ELF-1 (cell line): ENCODE results near the gene MDM2.
"Not testable (repeated sequence)": the region's sequence is repeated elsewhere in the genome, so short reads cannot be mapped to it uniquely, and the experiment has no call there.

Experiments
- DNase-seq: peaks from one replicate; pipeline ENCODE4 v3.0.0-alpha.2; 2016; ENCODE audit warnings: low read depth, low spot score

The MDM2 gene

DNA sequence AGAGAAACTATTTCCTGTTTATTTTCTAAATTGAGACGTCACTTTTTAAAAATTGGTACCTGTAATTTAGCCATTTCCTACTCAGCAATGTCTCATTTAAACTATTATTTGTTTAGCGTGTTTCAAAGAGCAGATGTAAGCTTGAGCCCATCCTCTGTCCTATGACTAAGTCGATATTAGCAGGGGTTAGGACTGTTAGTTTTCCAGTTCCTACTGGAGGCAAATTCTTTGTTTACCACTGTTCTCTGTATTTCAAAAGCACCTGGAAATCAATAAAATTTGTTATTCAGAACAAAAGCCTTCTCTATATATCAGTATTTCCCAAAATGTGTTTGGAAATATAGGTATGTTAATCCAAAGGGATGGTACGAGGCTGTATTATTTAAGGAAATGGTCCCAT, 42.4 kb downstream of the MDM2 start:
- DNase-seq, result no peak

DNA sequence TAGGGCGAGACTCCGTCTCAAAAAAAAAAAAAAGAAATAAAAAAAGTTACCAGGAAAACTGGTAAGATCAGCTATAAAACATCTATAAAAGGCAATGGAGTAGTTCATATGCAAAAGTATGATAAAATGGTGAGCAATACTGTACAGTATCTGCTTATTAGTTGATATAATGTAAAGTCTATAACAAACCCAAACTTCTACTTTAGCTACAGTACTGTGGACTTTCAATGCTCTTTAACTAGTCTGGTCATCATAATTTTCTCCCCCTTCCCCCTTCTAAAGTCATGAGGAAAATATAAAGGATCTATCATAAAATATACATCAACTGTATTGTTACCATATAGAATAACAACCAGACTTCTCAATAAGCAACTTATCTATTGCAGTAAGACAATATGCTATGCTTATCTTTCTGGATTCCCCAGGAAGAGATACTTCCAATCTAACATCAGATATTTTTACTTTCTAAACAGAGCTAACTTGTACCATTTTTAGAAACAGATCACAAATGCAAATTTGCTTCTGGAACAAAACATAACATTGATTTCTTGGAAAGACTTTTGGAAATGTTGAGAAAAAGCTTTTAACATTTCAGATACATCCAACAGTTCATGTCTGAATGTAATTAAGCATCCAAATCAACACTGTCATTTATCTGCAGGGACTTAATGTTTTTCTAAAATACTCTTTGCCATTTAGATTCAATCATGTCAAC, 43.8 kb downstream of the MDM2 start:
- no peak for DNase-seq

DNA sequence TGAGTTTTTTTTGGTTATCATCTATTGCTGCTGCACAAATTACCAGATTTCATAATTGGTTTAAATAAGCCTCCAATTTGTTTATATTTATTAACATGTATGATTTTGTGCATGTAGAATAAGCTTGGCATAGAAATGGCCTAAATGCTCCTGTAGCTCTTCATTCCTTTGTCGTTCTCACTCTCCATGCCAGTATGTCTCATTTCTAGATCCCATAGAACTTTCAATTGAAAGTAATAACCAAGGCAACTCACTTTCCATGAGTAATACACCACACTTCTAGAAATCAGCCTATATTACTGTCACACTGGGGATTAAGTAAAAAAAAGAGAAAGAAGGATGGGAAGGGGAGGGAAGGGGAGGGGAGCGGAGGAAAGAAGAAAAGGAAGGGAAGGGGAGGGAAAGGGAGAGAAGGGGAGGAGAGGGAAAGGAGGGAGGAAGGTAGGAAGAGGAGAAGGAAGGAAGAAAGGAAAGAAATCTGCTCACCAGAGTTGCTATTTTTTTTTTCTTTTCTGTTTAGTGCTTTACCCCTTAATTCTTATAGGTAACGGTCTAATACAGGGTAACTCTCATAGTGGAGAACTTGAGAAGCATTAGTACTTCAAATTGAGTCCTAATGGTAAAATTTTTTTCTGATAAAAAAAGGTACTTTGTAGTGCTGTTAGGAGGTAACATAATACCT, 45.6 kb downstream of the MDM2 start:
- DNase-seq, result no peak

DNA sequence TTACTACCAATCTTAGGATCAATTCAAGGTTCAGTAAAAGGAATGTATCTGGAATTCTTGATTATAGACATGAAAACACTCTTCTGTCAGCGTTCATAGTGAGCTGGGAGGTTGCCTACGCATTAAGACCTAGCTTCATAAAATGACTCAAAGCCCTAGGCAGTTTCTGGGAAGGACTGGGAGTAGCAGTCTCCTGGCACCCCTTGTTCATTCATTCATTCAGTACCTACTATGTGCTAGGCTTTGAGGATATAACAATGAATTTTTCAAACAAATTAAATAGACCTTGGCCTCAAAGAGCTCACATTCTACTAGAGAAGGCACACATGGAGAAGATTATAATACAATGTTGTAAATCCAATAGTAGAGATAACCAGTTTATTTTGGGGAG, 46.1 kb downstream of the MDM2 start:
- no peak for DNase-seq

DNA sequence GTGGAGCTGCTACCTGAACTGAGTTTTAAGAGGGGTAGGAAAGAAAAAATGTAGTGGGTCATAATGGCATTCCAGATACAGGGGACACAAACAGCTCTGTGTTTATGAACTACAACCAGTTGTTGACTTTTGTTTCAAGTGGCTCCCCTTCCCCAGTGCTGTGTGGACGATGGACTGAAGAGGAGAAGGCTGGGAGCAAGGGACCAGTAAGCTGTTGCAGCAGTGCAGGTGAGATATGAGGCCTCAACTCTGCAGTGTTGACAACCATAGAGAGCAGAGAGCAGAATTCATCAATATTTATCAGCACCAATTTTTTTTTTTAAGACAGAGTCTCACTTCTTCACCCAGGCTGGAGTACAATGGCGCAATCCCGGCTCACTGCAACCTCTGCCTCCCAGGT, 46.6 kb downstream of the MDM2 start:
- no peak for DNase-seq

DNA sequence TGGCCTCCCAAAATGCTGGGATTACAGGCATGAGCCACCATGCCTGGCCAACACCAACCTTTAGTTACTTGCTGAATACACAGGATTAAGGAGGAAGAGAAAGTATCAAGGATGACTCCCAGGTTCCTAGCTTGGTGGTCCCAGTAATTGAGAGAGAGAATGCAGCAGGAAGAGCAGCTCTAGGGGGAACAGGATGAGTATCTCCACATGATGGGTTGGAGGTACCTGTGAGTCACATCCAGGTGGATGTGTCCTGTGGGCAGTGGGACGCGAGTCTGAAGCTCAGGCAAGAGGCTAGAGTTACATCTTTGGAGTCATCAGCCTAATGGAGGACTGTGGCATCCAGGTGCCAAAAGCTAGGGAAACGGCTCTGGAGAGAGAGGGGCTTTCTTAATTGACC, 47.1 kb downstream of the MDM2 start:
- DNase-seq, result no peak

DNA sequence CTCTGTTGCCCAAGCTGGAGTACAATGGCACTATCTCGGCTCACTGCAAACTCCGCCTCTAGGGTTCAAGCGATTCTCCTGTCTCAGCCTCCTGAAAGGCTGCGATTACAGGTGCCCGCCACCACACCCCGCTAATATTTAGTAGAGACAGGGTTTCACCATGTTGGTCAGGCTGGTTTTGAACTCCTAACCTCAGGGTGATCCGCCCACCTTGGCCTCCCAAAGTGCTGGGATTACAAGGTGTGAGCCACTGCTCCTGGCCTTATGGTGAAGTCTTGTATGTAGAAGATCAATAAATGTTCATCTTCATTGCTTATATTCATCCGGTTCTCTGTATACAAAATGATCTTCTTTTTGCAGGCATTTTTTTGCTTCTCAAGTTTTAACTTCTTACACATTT, 47.8 kb downstream of the MDM2 start:
- DNase-seq, result no peak

DNA sequence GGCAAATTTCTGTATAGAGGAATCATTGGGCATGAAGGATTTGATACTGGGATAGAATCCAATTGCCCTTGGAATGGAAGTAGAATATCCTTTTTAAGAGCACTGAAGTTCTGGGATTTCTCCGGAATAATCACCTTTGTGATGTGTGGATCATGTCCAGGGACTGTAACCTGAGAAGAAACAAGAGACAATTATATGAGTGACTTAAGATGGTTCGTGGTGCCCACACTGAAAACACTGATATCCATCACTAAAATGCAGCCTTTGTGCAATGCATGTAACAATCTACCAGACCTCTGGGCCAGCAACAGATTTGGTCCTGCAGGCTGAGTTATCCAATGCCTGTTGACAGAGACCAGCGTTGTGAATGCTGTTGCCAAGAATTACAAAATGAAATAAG, 48.5 kb downstream of the MDM2 start:
- no peak for DNase-seq

DNA sequence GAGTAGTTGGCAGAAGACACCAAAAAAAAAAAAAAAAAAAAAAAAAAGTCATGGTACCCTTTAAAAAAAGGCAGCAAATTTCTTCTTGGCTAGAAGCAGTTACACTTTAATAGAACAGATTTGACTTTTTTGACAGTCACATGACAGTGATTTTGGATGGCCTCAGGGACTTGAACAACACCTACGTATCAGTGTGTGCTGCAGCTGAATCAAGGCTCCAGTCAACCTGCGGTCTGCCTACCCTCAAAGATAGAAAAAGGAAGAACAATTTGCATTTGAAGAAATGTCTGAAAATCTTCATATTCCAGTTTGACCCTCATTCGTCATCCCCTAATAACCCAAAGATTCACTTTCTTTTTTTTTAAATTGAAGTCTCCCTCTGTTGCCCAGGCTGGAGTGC, 53.9 kb downstream of the MDM2 start:
- no peak for DNase-seq

DNA sequence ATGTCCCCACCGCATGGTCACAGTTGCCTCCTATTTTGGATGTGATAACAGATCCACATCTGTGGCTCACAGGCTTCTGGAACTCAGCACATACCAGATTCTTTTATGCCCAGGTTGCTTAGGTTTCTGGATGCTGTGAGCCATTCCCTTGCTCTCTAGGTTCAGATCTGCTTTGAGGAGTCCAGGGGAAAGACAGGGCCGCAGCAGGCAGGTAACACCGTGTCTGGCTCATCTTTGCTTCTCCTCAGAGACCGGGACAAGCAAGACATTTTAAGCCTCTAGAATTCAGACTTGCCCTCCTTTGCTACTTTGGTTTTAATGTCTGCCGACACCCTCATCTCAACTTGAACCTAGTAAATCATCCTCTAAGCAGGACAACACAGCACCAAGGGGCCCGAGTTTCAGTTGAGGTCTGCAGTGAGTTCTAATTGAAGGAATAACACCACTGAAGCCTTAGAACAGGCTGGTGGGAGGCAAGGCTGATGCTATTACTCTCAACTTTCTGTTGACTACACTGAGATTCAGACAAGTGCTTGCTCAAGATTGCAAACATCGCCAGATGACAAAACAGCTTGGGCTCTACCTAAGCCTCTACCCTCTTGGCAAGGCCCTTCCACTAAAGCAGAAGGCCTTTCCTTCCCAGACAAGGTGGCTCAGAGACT, 55.3 kb downstream of the MDM2 start:
- no peak for DNase-seq

DNA sequence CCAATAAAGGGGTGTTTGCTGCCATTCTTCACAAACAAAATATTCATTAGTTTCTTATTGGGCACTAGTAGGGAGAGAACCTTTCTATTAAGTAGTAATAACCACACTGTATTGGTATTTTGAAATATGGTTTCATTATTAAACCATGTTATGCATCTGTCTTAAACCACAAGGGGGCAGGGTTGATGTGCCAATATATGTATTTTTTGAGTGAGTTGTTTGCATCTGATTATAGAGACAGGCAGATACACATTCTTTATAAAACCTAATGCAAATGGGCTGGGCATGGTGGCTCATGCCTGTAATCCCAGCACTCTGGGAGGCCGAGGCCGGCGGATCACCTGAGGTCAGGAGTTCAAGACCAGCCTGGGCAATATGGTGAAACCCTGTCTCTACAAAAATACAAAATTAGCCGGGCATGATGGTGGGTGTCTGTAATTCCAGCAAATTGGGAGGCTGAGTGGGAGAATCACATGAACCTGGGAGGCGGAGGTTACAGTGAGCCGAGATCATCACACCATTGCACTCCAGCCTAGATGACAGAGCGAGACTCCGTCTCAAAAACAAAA, 56.0 kb downstream of the MDM2 start:
- not testable (repeated sequence) for DNase-seq

DNA sequence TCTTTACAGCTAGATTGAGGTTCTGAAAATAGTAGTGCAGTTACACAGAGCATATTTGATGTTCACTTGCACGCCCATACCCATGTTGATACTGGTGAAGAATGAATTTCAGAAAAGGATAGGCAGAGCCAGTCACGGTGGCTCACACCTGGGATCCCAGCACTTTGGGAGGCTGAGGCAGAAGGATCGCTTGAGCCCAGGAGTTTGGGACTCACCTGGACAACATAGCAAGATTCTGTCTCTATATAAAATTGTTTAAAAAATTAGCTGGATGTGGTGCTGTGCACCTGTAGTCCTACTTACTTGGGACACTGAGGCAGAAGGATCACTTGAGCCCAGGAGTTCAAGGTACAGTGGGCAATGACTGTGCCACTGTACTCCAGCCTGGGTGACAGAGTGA, 56.6 kb downstream of the MDM2 start:
- DNase-seq, result no peak

DNA sequence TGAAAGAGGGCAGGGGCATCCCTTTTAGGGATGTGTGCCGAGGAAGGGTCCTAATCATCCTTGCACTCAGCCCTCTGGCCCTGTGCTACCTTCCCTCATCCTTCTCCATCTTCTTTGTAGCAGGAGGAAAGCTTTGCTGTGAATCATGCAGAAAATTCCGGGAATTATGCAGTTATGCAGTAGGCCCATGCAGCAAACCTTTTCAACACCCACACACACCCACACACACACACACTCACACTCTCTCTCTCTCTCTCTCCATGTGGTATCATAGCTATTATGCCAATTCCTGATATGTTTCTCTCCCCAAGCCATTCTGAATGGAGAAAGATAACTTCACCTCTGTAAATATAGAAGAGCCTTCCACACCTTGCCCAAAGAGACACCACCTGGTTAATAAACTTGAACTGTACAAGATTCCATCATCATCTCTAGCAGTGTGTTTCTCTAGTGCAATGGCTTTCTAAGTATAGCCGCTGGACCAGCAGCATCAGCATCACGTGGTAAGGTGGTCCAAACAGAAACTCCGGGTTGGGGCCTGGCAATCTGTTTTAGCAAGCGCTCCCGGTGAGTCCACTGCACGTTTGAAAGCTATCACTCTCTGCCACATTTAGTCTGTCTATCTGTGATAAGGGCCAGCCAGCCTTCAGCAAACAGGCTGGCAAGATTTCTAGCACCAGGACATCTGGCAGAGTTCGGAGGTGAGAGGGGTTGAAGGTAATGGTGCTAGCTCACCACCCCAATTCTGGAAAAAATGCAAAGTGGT, 57.6 kb downstream of the MDM2 start:
- DNase-seq, result no peak

DNA sequence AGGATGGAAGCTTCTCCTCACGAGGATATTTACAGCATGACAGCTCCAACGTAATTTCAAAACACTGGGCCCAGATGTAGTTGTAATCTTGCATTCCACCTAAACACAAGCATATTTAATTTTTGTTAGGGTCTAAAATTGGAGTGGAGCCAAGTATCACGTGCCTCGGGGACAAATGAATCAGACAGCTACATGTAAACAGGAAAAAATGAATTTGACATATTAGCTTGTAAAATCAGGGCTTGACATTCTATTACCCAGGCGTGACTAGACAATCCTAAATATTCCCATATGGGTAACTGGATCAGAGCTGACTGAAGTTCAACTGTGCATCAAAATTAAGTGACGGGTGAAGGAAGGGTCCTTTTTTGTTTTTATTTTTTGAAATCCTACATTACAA, 59.0 kb downstream of the MDM2 start:
- DNase-seq, result no peak

DNA sequence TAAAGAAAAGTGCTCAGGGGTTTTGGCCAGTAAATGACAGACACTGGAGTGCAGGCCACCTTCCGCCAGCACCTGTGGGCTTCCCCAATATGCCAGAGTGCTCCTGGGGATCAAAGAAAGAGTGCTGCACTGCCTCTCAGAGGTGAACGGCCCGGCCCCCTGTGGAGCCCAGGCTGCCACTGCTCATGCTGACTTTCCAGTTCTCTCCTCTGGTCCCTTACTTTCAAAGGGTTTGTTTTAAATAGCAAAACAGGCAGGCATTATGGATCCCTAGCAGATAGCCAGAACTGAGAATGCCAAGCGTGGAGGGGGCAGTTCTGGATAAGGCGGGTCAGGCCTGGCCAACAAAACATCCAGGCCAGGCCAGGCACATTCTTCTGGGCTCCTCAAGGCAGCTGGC, 59.6 kb downstream of the MDM2 start:
- DNase-seq, result peak; percentile 53

DNA sequence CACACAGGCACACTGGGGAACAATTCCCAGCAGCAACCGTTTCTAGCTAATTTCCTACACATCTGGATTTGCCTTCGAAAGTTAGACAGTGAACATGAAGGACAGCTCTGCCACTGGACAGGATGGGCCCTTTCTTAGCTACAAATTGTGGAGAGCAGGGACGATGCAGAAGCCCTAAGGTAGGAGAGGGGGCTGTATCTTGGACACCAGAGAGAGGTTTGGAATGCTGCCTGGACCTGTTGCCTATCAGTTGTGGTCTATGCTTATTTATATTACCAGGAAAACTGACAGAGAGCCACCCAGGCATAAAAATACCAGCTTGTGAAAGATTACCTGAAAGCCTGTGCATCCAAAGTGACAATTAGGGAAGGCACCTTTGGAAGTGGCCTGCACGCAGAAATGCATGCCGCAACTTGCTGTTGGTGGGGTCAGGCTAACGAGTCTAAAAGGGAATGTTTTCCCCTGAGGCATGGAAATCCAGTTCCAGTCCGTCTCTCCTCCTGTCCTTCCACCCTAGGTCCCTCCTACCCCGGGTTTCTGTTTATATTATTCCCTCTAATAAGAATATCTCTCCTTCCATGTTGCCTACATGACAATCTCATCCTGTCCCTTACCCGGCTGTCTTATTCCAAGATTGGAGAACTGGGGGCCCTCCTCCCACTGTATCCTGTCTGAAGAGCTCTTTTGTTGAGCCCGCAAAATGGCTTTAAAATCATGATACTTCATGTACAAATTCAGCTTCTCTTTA, 60.2 kb downstream of the MDM2 start:
- DNase-seq, result peak; percentile 40

DNA sequence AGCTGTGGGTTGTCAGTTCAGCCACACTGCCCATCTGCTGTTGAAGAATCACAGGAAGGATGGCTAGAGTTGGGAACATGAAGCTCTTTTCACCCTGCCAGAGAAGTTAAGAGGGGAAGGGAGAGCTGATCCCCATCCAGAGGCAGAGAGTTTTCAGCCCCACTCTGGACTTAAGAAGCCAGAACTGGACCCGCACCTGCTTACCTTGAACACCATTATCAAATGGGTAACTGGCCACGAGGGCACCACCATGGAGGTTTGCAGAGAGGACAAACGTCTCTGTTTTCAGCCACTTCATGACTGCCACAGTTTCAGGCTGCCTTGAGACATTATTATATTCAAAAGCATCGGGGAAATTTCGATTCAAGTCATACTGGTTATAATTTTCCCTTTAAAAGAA, 62.0 kb downstream of the MDM2 start:
- no peak for DNase-seq

DNA sequence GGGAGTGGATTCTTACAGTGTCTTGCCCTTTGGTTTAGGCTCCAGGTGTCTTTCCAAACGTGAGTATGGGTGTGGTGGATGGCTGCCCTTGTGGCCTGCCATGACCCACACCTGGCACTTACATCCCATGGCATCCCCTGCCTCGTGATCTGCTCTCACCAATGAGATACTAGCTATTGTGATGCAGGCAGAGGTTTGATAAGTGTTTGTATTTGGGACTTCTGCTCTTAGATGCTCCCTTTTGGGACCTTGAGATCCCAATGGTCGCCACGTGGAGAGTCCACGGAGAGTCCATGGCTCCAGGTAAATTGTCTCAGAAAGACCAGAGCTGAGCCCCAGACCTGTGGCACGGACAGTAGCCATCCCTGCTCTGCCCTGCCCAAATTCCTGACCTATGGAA, 62.5 kb downstream of the MDM2 start:
- no peak for DNase-seq

DNA sequence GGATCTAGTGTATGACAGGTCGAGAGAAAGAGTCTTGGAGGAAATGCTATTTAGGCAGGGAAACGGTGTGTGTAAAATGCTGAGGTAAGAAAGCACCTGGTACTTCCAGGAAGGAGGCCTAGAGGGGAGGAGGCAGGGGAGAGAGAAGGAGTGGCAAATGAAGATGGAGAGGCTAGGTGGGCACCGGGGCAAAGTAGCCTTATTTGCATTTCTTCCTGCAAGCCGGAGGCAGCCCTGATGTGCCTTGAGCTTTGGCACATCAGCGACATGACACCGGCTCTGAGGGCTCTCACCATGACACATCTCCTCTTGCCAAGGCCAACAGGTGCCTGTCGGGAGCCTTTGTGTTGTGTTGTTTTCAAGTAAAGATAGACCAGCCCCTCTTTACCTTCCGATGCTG, 63.4 kb downstream of the MDM2 start:
- DNase-seq, result no peak

DNA sequence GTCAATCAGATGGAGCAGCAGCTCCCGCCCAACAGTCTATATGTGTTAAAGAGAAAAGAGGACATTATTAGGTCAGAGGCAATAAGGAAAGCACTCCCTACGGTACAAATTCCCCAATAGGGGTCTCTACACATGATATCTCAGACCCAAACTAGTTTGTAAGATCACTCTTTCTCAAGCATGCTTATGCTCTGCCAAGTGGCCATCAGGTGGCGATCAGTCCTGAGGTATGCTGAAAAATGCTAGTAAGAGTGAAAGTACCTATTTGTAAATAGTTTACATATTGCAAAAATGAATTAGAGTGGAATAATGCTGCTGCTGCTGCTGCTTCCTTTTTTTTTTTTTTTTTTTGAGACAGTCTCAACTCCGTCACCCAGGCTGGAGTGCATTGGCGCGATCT, 63.9 kb downstream of the MDM2 start:
- no peak for DNase-seq

DNA sequence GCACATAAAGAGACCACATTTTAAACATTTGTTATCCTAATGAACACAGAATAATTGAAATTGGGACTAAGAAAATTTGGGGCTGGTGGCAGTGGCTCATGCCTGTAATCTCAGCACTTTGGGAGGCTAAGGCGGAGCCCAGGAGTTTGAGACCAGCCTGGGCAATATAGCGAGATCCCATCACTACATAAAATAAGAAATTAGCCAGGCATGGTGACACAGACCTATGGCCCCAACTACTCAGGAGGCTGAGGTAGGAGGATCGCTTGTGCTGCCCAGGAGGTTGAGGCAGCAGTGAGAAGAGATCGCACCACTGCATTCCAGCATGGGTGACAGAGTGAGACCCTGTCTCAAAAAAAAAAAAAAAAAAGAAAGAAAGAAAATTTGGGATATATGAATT, 65.3 kb downstream of the MDM2 start:
- no peak for DNase-seq
